T-helper 22 cell (primary cell): ENCODE measurements around the gene TRPM3.

Experiments
- DNase-seq: peaks from one replicate; pipeline ENCODE4 v3.0.0-alpha.2; 2020; ENCODE audit warnings: low read depth

TRPM3 gene

DNA sequence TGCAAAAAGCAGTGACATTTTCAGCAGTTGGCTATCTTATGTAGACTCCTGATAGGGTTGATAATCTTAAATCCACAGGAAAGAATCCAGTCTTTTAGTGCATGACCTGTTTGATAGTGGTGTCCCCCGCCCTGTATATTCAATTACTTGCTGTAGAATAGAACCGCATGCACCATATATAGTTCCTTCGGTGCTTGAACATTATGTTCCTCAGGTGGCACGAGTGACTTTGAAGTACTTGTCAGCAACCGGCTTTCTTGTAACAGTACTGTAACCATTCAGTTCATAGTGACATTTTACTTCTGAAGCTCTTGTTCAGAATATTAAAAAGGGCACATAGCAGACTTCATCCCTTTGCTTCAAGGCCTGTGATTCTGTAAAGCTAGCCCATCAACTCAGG is 543.8 kb downstream of the TRPM3 start:
- no peak for DNase-seq

DNA sequence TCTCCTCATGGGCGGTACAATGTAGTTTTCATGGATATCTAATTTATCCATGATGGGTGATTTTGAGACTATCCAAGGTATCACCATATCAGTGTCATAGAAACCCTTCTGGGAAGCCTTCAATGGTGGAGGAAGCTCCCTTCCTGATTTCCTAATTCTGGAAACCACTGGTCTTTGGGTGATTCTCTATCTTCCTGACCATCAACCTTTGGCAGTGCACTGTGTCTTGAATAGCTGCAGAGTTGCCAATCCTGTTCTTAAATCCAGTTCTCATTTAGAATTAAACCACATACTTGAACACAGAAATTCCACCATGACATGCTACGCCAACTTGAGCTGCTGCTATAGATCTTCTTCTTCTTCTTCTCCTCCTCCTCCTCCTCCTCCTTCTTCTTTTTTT is 545.3 kb downstream of the TRPM3 start:
- no peak for DNase-seq

DNA sequence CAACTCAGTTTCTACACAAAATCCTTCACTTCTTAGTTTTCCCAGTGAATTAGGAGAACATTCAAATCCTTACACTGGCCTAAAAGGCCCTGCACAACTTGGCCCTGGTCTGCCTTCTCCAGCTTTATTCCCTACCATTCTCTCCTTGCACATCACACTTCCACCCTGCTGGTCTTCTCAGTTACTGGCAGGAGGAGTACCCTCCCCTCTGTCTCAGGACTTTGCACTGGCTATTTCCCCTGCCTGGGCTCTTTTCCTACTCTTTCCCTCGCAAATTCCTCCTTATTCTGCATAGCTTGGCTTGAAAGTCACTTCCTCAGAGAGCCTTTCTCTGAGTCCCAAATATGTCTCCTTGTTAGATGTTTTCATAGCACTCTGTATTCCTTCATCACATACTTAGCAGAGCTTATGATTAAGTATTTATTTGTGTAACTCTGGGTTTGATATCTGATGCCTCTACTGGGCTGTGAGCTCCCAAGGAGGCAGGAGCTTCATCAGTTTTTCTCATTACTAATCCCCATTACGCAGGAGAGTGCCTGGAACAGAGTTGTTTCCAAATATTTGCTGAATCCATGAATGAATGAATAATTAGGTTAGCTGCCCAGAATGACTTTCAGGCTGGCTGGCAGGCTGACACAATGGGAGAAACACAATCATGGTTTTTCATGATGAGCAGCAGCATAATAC is 547.1 kb downstream of the TRPM3 start:
- no peak for DNase-seq

DNA sequence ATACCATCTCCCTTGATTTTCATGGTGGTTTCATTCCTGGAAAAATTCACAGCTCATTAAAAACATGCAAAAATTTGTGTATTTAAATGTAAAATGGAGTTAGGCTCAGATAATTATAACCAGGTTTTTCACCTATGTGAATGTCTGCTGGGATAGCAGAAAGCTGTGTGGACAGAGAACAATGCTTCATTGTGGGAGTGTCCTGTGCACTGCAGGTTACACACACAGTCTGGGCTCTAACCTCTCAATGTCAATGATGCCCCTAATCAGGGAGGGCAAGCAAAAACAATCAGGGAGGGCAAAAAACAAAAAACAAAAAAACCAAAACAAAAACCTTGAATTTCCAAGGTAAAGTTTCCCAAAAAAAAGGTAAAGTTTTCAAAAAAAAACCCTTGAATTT is 548.1 kb downstream of the TRPM3 start:
- DNase-seq = no peak

DNA sequence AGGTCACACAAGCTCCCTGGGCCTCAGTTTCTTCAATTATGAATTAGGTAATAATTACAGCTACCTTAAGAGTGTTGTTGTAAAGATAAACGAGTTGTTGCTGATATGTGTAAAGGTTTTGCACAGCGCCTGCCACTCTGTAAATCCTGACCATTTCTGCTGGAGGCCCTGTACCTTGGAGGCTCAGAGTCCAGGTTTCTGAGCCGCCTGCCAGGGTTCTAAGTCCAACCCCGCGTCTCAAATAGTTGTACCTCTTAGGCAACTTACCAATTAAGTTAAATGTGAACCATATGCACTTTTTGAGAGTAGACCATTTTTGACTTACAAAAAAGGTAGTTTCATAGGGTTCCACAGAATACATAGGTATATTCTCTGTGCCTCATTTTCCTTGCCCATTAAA is 550.2 kb downstream of the TRPM3 start:
- no peak for DNase-seq

DNA sequence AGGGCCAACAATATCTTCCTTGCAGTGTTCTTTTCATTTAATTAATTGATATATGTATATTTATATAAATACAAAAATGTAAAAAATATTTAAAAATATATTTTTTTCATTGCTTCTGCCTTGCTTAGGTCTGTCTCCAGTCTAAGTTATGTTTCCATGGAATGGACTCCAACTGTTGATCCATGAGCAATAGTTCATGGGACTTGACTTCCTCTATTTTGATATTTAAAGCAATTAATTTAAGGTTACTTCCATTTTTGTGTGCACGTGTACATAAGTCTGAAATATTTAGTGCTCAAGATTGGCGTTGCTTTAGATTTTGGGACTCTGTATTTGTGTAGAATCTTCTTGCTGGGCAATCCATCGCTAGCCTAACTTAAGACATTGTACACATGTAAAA is 551.6 kb downstream of the TRPM3 start:
- DNase-seq = no peak

DNA sequence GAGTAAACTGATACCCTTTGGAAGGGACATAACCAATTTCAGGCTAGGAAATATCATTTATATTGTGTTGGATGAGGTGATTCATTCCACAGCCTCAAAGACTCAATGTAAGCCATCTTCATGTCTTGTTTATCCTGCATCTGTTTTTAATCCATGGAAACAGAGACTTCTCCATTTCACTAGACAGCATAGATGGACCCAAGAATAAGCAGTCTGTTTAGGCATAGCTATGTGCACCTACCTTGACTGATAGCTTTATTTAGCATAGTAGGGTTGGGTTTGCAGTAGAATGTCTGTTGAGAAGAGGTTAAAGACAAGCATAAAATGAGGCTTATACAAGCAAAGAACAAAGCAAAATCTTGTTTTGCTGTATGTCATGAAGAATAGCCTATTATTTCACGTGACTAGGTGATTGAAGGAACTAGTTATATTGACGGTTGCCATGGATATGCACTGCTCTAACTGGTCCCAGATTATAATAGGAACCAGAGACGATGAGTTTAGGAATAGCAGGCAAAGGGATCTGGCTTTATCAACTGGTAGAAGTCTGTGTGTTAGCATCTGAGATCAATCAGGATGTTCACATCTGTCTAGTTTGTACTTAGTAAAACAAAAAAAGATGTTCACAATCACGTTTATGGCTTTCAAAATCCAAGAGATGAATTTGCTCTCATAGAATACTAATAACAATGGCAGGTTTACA is 552.2 kb downstream of the TRPM3 start:
- no peak for DNase-seq

DNA sequence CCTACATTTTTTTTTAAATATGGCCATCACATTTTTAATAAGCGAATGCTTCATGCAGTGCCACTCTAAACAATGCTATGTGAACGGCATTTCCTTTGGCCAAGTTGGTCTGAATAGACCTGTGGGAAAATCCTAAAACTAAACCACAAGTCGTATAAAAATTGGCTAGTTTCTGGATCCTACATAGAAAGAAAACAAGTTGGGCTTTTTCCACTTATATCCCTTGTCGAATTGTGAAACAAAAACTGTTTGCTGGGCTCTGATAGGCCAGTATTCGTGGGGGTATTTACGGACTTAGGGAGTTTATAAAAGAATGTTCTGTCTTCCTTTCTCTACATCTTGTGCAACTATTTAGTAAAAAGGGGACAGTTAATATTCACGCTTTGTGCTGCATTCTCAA is 553.9 kb downstream of the TRPM3 start:
- DNase-seq = no peak

DNA sequence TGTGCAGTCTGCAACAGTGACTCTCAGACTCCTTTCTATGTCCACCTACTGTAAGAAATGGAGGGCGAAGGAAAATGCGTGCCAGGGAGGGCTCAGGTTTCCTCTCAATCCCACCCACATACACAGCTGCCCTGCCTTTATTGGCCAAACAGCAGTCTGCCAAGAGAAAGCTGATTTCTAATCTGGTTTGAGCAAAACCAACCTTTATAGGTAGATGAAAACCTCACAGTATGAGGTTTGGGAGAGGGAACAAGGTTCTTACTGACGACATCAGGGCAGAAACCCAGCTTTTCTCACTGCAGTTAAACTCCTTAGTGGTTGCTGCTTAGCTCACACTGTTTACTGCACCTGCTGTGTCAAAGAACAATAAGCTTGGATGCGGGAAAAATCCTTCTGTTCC is 554.7 kb downstream of the TRPM3 start:
- DNase-seq = no peak

DNA sequence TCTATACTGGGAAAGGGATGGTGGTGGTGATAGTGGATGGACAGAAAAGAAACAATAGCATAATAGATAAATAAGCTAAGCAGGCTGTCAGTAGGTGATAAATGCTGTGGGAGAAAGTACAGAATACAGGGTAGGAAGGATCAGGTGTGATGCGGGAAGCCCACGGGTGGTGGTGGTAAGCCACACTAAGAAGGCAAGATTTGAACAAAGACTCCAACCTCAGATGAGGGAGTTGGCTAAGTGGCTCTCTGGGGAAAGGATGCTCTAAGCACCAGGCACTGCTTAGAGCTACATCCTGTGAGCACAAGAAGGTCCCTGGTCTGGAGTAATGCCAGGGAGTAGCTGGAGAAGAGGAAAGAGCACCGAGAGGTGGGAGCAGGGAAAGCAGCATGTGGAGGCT is 555.4 kb downstream of the TRPM3 start:
- no peak for DNase-seq

DNA sequence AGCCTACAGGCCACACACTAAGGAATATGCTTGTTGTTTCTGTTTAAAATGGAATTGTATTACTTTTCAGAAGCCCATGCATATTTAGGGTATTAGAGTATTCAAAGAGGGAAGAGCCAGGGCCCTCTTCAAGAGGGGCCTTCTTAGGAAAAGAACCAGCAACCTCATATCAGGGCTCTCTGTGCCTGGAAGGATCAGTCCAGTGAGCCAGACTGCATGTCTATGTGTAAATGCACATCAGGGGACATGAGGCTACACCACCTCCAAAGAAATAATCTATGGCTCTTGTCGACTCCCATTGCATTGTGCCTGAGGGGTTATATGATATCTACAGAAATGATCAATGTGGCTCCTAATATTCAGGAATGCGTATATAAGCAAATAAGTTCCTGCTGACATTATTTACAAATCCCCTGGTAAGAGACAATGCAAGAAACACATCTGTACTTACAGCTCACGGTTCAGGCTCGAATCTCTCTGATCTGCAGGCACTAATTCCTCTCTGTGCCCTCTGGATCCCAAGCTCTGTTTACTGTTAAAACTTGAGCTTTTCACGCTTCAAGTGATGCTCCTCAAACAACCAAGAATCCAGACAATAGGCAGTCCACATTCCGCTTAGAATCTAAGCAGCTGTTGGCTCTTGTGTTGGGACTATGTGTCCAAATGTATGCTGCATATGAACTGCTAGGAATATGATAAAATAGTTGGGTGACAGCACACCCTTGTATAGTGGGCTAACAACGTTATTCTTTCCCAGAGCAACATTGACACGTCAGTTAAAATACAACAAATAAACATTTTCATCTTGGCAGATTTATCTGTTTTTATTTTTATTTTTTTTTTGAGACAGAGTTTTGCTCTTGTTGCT is 556.7 kb downstream of the TRPM3 start:
- DNase-seq = no peak

DNA sequence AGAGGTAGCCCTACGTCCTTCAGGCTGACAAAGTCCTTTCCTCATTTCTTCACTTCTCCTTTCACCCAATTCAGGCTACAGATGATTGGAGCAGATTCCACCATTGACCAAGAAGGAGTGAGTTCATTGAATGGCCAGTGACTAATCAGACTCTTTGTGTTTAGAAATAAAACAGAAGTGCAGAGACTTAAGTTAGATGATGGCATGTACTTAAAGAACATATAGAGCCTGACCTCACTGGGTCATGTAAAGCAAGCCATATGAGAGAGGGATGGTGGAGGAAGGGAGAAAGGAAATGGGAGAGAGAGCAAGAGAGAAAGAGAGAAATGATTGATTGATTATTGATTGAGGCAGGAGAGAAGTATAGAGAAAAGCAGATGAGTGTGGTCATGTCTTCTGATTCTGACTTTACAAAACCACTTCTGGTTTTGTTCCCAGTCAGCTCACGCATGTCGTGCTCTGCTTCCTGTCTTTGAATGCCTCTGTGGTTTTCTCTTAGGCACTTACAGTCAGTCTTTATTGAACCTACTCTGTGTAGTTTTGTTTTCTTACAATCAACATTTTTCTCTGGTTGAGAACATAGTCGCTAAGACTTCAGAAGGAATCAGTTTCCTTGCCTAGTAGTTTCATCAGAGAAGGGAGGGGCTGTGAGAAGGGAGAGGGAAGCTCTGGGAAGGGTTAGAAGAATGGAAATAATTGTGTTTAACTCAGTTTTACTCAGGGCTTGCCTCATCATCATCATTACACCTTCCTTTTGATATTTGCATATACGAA is 557.8 kb downstream of the TRPM3 start:
- peak; percentile 3 for DNase-seq

DNA sequence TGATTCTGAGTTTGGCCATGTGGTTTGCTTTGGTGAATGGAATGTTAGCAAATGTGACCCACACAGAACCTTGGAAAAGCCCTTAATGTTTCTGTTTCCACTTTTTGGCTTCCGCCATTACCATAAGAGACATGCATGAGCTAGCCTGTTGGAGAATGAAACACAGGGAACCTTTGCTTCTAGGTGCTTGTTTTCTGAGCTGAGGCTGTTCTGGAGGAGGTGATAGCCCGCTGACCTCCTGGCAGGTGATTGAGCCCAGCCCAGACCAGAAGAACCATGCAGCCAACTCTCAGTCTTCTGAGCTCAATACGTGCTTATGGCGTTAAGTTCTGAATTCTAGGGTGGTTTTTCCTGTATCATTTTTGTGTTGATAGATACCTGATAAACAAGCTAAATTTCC is 558.4 kb downstream of the TRPM3 start:
- DNase-seq = no peak

DNA sequence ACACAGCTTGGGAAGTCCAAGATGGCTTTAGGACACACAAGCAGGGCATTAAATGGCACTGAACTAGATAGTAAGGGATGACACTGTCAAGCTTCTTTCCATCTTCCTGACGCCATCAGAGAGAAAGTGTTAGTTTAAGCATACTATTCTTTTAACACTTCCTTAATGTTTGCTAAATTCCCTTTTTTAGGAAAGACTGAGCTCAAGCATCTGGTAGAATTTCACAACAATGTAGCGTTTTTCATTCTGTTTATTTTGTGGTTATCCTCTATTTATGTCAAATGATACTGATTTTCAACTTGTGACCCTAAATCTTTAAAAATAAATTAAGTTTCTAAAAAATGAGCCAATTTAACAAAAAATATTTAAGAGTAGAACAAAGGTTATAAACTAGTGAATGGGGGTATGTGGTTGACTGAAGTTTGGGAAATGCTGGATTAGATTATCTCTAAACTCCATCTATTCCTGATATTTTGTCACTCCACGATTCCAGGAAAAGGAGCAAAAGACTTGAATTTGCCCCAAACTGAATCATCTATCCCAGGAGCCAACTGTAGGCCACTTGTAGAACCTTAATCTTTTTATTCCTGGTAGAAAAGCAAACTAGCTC is 559.5 kb downstream of the TRPM3 start:
- no peak for DNase-seq

DNA sequence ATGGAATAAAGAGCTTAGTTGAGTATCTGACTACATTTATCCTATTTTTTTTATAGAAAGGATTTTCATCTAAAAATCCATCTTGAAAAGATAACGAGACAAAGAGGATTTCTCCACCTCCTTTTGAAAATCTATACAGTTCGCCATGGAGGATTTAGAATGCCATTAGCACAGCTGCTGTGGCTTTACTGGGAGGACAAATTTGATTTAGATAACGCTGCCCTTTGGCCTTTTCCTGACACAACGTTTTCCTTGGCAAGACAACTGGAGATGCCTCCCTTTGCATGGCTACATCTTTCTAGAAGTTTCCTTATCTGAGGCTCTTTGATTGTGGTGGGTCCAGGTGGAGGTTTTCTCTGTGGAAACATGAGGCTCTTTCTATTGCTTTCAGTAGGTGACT is 560.3 kb downstream of the TRPM3 start:
- DNase-seq = no peak

DNA sequence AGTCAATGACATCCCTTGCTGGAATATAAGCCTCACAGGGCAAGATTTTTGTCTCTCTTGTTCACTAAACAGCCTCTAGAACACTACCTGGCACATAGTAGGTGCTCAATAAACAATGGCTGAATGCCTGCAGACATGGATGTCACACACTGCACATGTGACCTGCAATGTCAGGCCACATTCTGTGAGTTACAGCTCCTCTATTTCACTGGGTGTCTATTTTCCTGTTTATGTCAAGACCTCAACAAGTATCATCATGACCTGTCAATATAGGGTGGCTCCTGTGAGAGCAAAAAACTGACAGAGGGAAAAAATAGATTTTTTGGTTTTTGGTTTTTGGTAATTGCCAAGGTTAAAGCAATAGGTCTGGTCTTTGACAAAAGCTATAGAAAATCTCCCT is 562.3 kb downstream of the TRPM3 start:
- DNase-seq = no peak

DNA sequence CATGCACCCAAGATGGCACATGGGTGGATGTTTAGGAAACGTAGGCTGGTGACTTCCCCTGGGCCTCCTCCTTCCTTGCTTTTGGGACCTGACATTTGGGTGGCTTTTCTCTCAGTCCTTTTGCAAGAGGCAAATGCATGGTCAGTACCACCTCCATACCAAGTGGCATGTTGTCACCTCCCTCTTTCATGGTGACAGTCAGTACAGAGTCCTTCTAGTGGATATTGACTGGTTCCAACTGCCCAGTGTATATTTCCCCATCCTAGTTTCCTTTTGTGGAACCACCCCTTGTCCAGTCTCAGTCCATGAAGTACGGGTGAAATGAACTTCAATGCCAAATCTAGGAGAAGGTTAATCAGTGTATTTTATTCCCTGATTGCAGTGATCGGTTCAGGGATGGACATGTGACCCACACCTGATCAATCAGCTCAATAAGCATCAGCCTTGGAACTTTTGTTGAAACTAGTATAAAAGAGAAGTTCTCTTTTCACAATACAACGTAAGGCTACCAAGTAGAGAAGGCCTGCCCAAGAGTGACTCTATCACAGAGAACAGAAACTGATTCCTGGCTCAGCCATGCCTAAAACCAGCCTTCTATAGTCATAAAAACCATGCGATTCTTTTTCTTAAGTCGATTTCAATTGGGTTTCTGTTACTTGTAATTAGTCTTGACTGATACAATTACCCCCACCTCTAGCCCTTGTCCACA is 563.6 kb downstream of the TRPM3 start:
- DNase-seq = no peak

DNA sequence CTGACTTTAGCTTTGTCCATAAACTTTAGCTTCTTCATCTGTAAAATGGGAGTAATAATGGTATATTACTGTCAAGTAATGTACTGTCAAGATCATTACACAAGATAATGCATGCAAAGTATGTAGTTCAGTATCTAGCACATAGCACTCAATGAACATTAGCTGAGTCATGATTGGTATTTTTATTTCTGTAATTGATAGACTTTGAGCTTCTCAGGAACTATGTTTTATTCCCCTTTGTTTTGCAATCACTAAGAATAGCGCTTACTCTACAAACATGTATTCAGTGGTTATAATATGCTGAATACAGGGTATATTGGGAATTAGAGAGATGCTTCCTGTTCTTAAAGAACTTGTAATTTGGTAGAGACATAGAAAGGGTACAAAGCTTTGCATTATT is 564.6 kb downstream of the TRPM3 start:
- no peak for DNase-seq

DNA sequence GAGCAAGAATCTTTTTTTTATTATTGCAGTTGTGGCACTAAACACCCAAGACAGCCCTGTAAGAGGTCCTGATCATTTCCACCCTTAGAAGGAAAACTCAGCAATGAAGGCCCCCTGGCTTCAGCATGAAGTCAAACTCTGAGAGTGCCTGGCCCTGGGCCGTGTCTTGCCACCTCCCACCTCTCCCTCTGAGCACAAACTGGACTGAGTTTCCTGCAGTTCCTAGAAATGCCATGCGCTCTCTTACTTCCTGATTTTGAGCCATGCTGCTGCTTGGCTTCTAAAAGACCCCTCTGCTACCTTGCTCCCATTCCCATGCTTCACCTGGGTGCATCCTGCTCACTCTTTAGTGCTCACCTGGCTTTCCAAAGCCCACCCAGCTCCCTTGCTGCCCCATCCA is 566.5 kb downstream of the TRPM3 start:
- DNase-seq = no peak

DNA sequence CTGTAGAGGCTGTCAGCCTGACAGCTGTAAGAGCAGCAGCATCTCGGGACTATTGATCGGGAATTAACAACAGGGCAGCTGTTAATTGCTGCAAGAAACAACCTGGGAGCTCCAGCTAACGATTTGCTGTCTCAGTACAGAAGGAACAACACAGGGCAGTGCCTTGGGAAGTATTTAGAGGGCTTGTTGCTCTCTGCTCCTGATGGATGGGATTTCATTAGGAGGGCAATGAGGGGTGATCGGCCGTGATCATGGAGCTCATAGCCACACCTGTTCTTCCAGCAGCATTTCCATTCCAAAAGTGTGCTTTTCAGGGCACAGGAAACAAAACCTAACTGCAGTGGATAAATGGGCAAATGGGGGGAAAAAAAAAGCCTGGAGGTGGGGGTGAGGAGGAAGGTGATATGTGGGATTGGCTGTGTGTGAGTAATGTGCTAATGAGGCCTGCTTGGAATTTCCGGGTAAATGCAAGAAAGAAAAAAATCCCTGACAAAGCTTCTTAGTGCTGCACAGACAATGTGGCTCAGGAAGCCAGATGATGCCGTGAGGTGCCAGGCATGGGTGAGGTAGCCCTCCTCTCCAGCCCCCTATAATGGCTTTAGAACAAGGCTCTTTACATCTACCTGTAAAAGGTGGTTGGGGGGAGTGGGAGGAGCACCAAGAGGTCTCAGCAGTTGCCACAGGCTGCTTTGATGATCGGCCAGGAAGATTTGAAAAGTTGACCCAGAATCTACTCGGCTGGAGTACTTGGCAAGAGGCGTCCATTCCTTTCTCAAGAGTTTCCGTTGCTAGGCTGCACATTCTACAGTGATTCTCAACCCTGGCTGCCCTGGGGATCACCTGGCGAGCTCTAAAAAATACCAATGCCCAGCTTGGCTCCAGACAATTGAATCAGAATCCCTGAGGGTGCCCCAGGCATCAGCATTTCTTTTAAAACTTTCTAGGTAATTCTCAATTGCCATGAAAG is 567.4 kb downstream of the TRPM3 start:
- no peak for DNase-seq
